B cell (primary cell): Measurements from ENCODE around the gene SLC38A10. TPM values are rescaled to one million over a fixed set of nuclear protein-coding genes. Genes with fewer than 3 reads are reported as not detected.

Experiments
- ATAC-seq: fragments of 200-7000 bp; cut with Tn5 transposase; one replicate; pipeline ENCODE4 v1.10.0; 2021; ENCODE audit warnings: low read depth, mild to moderate bottlenecking, moderate number of reproducible peaks, moderate library complexity
- CTCF ChIA-PET: fragments of 350-600 bp; sonication (Branson Sonifier 250); formaldehyde crosslinking; loops from one replicate; lab custom pipeline; 2021; ENCODE audit warnings: antibody characterized with exemption, inconsistent platforms; lab: Charles Lee
- POLR2A ChIA-PET: fragments of 350-600 bp; sonication (Branson Sonifier 250); formaldehyde crosslinking; loops from one replicate; lab custom pipeline; 2021; ENCODE audit warnings: antibody characterized with exemption; lab: Charles Lee
- DNase-seq: peaks from one replicate; pipeline ENCODE4 v3.0.0; 2013
- H2AFZ ChIP-seq: 2 replicates; pipeline ENCODE4 v1.6.1; 2012; ENCODE audit warnings: mild to moderate bottlenecking, low read depth, low read length; ENCODE audit not compliant: insufficient read depth, poor library complexity, severe bottlenecking
- H3K27ac ChIP-seq, 2 donors: 1 replicate in 1 of 2; 2 replicates in 1 of 2; pipeline ENCODE4 v1.5.1; 2012 to 2013; ENCODE audit warnings: low read length in 2 of 2, mild to moderate bottlenecking in 2 of 2, moderate library complexity in 1 of 2
- H3K27me3 ChIP-seq, 4 experiments: fragments of 200-600 bp in 1 of 4; sonication (generic) in 1 of 4; replicated peaks in 1 of 4; 1 replicate in 2 of 4; 2 replicates in 2 of 4; pipeline versions ENCODE4 v1.6.1 to v1.7.0; 2013 to 2016; ENCODE audit warnings: low read length in 3 of 4, mild to moderate bottlenecking in 2 of 4, mixed read lengths in 1 of 4, moderate library complexity in 1 of 4; ENCODE audit not compliant: insufficient read depth in 4 of 4, control insufficient read depth in 3 of 4; ENCODE audit errors: control extremely low read depth in 1 of 4
- H3K36me3 ChIP-seq, 2 experiments: replicated peaks in 1 of 2; 1 replicate in 1 of 2; 2 replicates in 1 of 2; pipeline versions ENCODE4 v1.6.1 to v1.7.1; 2013; ENCODE audit warnings: low read length in 1 of 2; ENCODE audit not compliant: insufficient read depth in 2 of 2, control insufficient read depth in 1 of 2; ENCODE audit errors: control extremely low read depth in 1 of 2, extremely low read depth in 1 of 2
- H3K4me1 ChIP-seq, 2 donors: fragments of 200-600 bp in 1 of 2; sonication (generic) in 1 of 2; 1 replicate in 1 of 2; 2 replicates in 1 of 2; pipeline versions ENCODE4 v1.5.1 to v1.6.1; 2013 to 2017; ENCODE audit warnings: low read length in 2 of 2; ENCODE audit not compliant: control insufficient read depth in 2 of 2, insufficient read depth in 2 of 2
- H3K4me2 ChIP-seq: replicated peaks from 2 replicates; pipeline ENCODE3; 2012; ENCODE audit warnings: mild to moderate bottlenecking, low read depth, low read length; ENCODE audit not compliant: poor library complexity, severe bottlenecking
- H3K4me3 ChIP-seq, 5 experiments: fragments of 200-600 bp in 1 of 5; sonication (generic) in 1 of 5; 1 replicate in 3 of 5; 2 replicates in 2 of 5; pipeline versions ENCODE4 v1.5.1 to v1.7.0; 2011 to 2016; ENCODE audit warnings: low read length in 4 of 5, mild to moderate bottlenecking in 4 of 5, low read depth in 2 of 5, control low read depth in 1 of 5, moderate library complexity in 1 of 5; ENCODE audit not compliant: insufficient read depth in 1 of 5; ENCODE audit errors: control extremely low read depth in 1 of 5, extremely low read depth in 1 of 5
- H3K79me2 ChIP-seq: fragments of 200-600 bp; sonication (generic); one replicate; pipeline ENCODE4 v1.6.0; 2016; ENCODE audit warnings: low read length; ENCODE audit not compliant: control insufficient read depth, insufficient read depth
- H3K9ac ChIP-seq: fragments of 200-600 bp; sonication (generic); 2 replicates; pipeline ENCODE4 v1.6.1; 2017; ENCODE audit warnings: mild to moderate bottlenecking, low read length, moderate library complexity
- H3K9me3 ChIP-seq, 3 donors: one replicate each; pipeline versions ENCODE4 v1.6.1 to v1.7.1; 2013; ENCODE audit warnings: low read length in 2 of 3; ENCODE audit not compliant: control insufficient read depth in 2 of 3, insufficient read depth in 1 of 3; ENCODE audit errors: control extremely low read depth in 1 of 3
- H4K20me1 ChIP-seq: 2 replicates; pipeline ENCODE4 v1.6.0; 2012; ENCODE audit warnings: mild to moderate bottlenecking, low read length; ENCODE audit not compliant: insufficient read depth, control insufficient read depth, poor library complexity, severe bottlenecking
- H3K27ac Mint-ChIP-seq: one replicate; pipeline ENCODE4 v1.8.0; 2021; ENCODE audit warnings: mixed read lengths
- H3K27me3 Mint-ChIP-seq: one replicate; pipeline ENCODE4 v1.8.0; 2021; ENCODE audit warnings: mixed read lengths
- H3K4me1 Mint-ChIP-seq: one replicate; pipeline ENCODE4 v1.8.0; 2021; ENCODE audit warnings: mixed read lengths
- H3K4me3 Mint-ChIP-seq: one replicate; pipeline ENCODE4 v1.8.0; 2021; ENCODE audit warnings: mixed read lengths
- H3K9me3 Mint-ChIP-seq: one replicate; pipeline ENCODE4 v1.8.0; 2022; ENCODE audit warnings: mixed read lengths; ENCODE audit not compliant: insufficient read depth
- EZH2 ChIP-seq: IDR thresholded peaks from 2 replicates; pipeline ENCODE4 v1.6.1; 2012; ENCODE audit warnings: borderline replicate concordance, low read depth, mild to moderate bottlenecking, moderate library complexity, low read length; ENCODE audit not compliant: insufficient read depth, poor library complexity, severe bottlenecking
- WGBS: methylation state at CpG from one replicate; pipeline ENCODE4 v1.1.5; 2013; ENCODE audit warnings: missing lambda C conversion rate; ENCODE audit not compliant: insufficient coverage; 5-methylcytosine and 5-hydroxymethylcytosine counted together
- intact Hi-C: fragments of 100-400 bp; cut with micrococcal nuclease; formaldehyde crosslinking; loops from one replicate; pipeline ENCODE4 v1.10.0; 2022
- polyA plus RNA-seq: library from polyadenylated mRNA; depleted of rRNA; stranded (reverse); fragments of >200 nt; gene quantifications from 2 replicates; pipeline ENCODE4 v1.2.3, GENCODE V29; 2012
- total RNA-seq, 2 donors: library from RNA; stranded (reverse); fragments of 120-200 nt in 1 of 2; gene quantifications; 1 replicate in 1 of 2; 2 replicates in 1 of 2; pipeline versions ENCODE4 v1.2.3 to v1.2.4, GENCODE V29; 2013 to 2022
- TF ChIP-seq, protein P1 (sequence below): fragments of 200-600 bp; IDR thresholded peaks from one replicate; pipeline ENCODE4 v1.8.0; 2022; ENCODE audit warnings: antibody characterized with exemption, mild to moderate bottlenecking

SLC38A10 gene
- total and polyA plus RNA-seq, 2 donors (not counting 1 experiment from before 2014, with no cell fraction given), result 76.1 to 104 TPM

DNA sequence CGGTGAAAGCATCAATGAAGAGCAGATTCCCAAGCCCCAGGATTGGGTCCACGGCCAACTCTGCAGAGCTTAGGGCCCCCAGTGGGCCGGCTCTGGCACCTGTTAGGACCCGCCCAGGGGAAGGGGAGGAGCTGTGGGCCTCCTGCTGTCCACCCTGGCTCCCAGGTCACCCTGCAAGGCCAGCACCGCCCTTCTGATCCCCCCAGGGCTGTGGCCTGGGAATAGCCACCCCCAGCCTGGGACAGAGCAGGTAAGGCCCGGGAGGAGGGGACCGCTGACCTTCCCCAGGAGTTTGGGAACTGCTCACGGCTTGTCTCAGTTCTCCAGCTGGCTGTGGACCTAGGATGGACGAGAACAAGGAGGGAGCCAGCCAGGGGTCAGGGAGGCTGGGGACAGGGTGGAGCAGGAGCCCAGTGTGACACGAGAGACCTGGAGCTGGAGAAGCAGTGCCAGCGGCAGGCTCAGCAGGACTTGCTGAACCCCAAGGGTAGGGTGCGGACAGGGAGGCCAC, 39.3 kb upstream of the SLC38A10 start:
- Histone ChIP-seq H4K20me1 (no peaks in the 10 kb centered on the region), H2AFZ (no peak overlapping the region), H3K36me3 (no peaks in the 10 kb centered on the region), H3K4me1 (peaks cover 0 to 8% of the 10 kb centered on the region in 2 donors), H3K9ac (no peak overlapping the region), H3K4me3 (no peak overlapping the region), H3K27me3 (peaks cover 0 to 38% (median 9%) of the 10 kb centered on the region in 4 experiments), H3K9me3 (no peaks in the 10 kb centered on the region), H3K79me2 (no peaks in the 10 kb centered on the region), H3K27ac (no peak overlapping the region), H3K4me2 (no peak overlapping the region)
- Mint-ChIP-seq H3K9me3 (no peaks in the 10 kb centered on the region), H3K27ac (no peak overlapping the region), H3K27me3 (peaks cover 31% of the 10 kb centered on the region), H3K4me3 (no peak overlapping the region), H3K4me1 (no peaks in the 10 kb centered on the region)
- TF ChIP-seq EZH2, result no peak
- TF ChIP-seq, protein P1, sequence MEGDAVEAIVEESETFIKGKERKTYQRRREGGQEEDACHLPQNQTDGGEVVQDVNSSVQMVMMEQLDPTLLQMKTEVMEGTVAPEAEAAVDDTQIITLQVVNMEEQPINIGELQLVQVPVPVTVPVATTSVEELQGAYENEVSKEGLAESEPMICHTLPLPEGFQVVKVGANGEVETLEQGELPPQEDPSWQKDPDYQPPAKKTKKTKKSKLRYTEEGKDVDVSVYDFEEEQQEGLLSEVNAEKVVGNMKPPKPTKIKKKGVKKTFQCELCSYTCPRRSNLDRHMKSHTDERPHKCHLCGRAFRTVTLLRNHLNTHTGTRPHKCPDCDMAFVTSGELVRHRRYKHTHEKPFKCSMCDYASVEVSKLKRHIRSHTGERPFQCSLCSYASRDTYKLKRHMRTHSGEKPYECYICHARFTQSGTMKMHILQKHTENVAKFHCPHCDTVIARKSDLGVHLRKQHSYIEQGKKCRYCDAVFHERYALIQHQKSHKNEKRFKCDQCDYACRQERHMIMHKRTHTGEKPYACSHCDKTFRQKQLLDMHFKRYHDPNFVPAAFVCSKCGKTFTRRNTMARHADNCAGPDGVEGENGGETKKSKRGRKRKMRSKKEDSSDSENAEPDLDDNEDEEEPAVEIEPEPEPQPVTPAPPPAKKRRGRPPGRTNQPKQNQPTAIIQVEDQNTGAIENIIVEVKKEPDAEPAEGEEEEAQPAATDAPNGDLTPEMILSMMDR, result no peak
- no peak for ATAC-seq
- intact Hi-C loops, result no loop called here
- 90% methylated on average over 11 of the region's 12 CpGs for WGBS
- DNase-seq, result no peak
- CTCF ChIA-PET, result interaction anchor here (1.5 kb wide), 1 partner anchor 43 kb away, joined by 3 read pairs; no protein-coding TSS in a partner anchor
- POLR2A ChIA-PET, result no interaction called here

DNA sequence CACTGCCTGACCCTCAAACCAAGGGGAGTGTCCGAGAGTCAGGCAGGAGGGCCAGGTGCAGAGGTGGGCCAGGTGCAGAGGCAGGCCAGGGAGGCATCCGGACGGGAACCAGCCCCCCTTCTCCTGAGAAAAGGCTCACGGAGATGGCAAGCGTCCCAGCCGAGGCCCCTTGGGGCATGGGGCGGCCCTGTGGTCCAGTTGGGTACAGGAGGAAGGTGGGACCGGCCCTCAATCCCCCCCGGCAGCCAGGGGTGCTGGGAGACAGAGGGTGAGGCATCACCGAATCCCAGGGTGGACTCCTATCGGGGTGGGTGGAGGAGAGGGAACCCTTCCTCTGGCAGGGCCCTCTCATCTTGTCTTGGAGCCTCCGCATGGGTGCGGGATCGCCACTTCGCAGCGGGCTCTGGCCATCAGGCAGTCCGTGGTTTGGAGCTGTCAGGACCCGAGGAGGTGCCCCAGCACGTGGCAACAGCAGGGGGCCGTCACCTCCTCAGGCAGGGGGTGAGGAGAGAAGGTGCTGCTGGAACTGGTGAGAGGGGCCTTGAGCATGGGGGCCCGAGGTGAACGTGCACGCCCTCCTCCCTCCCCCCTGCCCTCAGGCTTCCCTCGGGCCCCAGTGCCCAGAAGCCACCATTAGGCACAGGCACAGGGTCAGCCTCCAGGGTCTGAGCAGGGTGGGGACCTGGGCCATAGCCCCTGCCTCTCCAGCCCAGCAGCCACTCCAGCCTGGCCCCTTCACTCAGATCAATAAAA, 38.7 kb upstream of the SLC38A10 start:
- Histone ChIP-seq H3K27me3 (peaks cover 0 to 32% (median 7%) of the 10 kb centered on the region in 4 experiments), H3K36me3 (no peaks in the 10 kb centered on the region), H4K20me1 (no peaks in the 10 kb centered on the region), H3K4me3 (no peak overlapping the region), H3K4me2 (no peak overlapping the region), H3K79me2 (no peaks in the 10 kb centered on the region), H3K9ac (no peak overlapping the region), H2AFZ (no peak overlapping the region), H3K4me1 (peaks cover 0 to 8% of the 10 kb centered on the region in 2 donors), H3K9me3 (no peaks in the 10 kb centered on the region), H3K27ac (no peak overlapping the region)
- H3K27me3 Mint-ChIP-seq, result peaks cover 28% of the 10 kb centered on the region
- no peak for ATAC-seq
- intact Hi-C loops, result no loop called here
- peaks cover 2% of the 10 kb centered on the region for H3K4me1 Mint-ChIP-seq
- no peak overlapping the region for H3K4me3 Mint-ChIP-seq
- ChIA-PET CTCF (interaction anchor here (1.5 kb wide), 1 partner anchor 42 kb away, joined by 3 read pairs; no protein-coding TSS in a partner anchor), POLR2A (no interaction called here)
- 74% methylated on average over 21 of the region's 24 CpGs for WGBS
- TF ChIP-seq, protein P1, result no peak
- no peak for TF ChIP-seq EZH2
- H3K27ac Mint-ChIP-seq, result no peak overlapping the region
- no peaks in the 10 kb centered on the region for H3K9me3 Mint-ChIP-seq
- DNase-seq, result no peak
